KG1 (cell line): ENCODE measurements around the gene COLQ.
"Not testable (repeated sequence)": the region's sequence is repeated elsewhere in the genome, so short reads cannot be mapped to it uniquely, and the experiment has no call there.

Source experiments
- DNase-seq: peaks from one replicate; lab custom pipeline; 2025; lab: John Stamatoyannopoulos, UW

The COLQ gene

DNA sequence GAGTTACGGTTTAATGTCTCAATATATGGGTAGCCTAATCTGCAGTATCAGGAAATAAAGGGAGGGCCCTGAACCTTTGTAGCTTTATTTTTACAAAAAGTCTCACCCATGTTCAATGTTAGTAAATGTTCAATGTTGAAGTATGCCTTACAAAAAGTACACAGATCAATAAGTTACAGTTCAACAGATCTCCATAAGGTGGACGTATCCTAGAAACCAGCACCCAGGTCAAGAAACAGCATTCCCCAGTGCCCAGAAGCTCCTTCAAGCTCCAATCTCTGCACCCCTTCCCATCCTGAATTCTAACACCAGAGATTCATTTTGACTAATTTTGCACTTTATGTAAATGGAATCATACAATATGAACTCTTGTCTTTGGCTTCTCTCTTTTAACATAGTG lies 31.3 kb downstream of the COLQ start:
- no peak for DNase-seq

DNA sequence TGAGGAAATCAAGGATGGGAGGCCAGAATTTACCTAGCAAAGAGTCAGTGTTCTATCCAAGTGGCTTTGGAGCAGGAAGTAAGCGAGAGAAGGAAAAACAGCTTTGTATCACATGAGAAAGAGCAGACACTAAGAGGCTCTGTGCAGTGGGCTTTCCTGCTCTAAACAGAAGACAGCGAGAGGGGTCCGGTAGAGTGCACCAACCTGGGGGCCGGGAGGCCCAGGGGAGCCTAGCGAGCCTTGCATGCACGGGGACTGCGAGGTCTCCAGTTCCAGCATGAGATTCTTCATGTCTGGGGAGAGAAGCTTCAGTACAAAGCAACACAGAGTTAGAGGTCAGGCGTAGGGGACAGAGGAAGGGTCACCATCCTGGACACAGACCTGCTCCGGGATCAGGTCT lies 33.5 kb downstream of the COLQ start:
- DNase-seq = no peak

DNA sequence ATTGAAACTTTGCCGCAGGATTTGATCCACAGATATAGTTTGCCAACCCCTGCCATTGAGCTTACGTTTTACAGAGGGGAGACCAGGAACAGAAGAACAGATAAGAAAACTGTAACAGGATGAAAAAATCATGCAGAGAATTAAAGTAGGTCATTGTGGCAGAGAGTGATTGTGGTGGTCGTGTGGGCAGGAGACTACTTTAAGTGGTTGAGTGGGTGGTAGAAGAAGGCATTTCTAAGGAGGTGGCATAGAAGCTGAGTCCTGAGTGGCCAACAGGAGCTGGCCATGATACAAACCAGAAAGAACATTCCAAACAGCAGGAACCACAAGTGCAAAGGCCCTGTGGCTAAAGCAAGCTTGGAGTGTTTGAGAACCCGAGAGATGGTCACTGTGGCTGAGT lies 34.5 kb downstream of the COLQ start:
- no peak for DNase-seq

DNA sequence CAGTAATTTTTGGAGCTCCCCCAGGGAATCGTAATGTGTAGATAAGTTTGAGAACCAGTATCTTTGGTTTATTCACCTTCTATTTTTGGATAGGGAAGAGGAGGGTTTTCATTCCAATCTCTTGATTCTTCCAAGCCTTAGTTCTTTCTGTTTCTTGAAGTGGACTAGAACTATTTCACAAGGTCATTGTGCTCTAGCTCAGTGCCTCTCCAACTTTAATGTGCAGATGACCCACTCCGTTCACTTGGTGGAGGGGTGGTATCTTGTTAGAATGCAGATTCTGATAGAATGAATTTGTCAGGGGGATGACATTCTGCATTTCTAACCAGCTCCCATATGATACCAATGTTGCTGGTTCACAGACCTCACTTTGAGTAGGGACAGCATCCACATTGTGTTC lies 35.5 kb downstream of the COLQ start:
- no peak for DNase-seq

DNA sequence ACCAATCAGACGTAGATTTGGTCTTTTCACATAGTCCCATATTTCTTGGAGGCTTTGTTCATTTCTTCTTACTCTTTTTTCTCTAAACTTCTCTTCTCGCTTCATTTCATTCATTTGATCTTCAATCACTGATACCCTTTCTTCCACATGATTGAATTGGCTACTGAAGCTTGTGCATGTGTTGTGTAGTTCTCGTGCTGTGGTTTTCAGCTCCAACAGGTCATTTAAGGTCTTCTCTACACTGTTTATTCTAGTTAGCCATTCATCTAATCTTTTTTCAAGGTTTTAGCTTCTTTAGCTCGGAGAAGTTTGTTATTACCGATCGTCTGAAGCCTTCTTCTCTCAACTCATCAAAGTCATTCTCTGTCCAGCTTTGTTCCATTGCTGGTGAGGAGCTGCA lies 37.0 kb downstream of the COLQ start:
- not testable (repeated sequence) for DNase-seq

DNA sequence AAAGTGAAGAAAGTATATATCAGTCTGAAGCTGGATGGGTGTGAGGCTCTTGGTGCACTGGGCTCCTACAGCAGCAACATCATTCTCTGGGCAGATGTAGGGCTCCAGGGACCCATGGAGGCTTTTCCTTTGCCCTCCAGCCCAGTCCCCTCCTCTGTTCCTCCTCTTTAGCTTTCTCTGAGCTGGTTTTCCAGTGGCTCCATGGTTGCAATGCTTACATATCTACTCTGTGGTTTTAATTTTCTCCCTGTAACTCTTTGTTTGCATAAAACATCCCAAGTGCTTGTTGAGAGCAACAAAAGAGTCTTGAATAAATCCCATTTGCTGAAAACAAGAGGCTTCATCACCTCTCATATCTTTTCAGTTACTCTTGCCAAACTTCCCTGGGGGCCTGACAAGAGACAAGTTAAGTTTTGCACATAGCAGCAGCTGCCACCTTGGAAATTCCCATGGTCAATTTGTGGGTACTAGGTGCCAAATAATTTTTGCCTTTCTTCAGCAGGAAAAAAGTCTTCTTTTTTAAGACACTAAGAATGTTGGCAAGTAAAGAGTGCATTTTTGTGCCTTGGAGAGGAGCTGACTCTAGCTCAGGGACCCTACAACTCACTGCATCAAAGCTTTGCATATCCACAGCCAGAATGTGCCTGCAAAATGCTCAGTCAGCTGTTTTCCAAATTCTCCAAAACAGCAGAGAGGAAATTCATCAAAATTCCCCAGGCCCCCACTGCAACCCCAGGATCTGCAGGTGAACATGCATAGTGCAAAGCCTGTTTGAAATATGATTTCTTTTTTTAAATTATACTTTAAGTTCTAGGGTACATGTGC lies 41.9 kb downstream of the COLQ start:
- DNase-seq = no peak

DNA sequence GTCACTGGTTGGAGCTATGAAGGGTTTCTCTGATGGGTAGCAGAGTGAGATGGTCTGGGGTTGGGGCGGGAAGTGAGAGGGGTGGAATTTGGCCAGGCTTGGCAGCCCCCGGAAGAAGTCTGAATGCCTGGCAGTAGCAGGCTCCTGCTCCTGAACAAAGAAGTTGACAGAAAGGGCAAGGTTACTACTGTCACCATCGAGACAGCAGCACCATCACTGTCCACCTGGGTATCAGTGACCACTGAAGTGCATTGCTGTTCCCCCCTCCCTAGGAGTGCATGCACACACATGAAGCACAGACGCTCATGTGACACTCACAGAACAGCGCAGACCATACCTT lies 42.9 kb downstream of the COLQ start:
- DNase-seq = no peak

DNA sequence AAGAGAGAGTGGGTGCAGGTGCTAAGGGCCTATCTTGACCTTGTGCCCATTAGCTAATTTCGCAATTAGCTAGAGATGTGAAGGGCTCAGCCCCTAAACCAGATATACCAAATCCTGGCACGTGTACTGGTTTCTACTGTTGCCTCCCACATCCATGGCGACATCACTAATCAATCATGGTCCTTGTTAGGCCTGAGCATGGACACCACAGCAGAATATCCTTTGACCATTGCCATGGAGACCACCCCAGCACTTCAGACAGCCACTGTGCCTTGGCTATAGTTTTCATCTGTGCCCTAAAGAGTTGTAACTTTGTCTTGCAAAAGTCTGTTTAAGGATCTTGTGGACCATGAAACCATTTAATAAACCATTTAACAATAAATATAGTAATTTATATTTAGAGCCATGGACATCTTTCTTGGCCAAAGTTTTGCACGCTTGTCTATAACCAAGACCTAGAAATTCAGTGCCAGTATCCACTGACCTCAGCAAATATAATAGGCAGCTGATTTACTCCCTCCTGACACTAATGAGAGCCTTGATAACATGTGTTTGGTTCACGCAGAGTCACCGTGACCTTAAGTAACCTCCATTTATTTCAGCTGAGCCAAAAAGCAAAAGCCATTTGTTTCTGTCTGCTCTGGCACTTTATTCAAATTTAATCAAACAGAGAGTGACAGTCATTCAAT lies 43.4 kb downstream of the COLQ start:
- DNase-seq = no peak

DNA sequence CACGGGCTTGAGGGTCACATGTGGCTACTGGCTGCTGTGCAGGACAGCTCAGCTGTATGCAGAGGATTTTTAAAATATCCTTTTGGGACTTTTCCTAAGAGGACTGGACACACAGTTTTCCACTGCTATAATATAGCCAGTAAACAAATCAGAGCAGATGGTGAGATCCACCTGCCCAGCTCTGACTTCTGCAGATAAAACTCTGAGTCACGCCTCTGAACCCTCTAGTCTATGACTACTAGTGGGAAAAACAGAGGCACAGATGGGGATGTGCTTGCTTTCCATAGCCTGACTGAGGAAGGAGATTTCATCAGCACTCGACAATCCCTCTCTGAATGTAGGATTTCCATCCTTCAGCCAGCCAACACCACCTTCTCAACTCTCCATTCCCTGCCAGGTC lies 45.1 kb downstream of the COLQ start:
- DNase-seq = no peak

DNA sequence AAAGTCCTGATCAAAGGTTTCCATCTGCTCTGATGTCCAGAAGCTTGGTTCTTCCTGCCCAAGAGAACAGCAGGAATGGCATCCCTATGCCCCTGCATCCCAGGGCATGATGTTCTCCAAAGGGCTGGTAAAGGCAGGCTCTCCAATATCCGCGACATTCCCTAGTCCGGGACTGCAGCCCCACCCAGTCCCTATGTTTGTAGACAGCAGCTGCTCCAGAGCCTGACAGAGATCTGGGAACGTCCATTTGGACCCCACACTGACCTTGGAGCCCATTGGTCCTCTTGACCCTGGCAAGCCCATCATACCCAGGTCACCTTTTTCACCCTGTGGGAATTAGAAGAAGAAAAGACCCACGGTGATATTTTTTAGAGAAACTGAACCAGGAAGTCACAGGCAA lies 46.3 kb downstream of the COLQ start:
- no peak for DNase-seq

DNA sequence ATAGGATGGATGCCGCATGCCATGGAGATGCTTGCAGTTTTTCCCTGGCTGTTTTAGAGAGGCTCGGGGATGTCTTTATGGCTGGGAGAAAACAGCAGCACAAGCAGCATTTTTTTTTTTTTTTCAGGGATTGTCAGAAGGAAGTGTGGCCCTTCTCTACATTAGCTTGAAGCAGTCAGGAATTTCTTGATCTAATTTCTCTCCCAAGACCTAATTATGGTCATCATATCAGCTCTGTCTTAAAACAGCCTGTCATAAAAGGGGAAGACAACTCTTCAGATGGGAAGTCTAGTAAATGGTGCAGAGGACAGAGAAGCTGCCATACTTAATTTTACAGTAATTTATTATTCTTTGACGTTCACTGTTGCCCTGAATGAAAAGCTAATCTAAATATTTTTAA lies 49.6 kb downstream of the COLQ start:
- DNase-seq = no peak

DNA sequence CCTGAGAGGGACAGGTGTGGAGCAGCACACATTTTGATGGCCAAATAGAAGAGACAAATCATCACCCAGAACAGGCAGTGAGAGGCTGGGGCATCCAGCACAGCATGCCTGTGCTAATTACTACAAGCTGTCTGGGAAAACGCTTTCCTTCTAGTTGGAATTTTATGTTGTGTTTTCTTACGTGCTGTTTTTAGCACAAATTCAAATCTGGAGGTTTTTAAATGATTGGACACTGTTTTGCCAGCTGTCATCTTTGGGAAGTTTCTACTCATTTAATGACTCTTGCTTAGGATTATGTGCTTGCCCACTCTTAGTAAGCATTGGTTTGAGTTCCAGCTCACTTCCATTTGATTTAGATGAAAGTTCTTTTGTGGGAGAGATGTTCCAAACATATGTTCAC lies 50.7 kb downstream of the COLQ start:
- DNase-seq = no peak

DNA sequence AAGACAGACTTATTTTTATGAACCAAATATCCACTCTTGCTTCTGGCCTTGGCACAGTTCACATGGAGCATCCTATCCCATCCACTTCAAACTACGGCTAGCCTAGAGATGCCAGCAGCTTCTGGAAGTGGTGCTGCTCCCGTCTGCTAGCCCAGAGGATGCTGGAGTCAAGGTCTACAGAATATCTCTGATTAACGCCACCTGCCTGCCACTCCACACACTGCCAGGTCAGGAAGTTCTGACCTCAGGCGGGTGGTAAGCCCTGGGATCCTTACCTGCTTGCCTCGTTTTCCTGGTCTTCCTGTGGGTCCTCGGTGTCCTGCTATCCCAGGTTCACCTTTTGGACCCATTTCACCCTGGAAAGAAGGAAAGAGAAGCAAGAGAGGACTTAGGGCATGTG lies 51.2 kb downstream of the COLQ start:
- no peak for DNase-seq

DNA sequence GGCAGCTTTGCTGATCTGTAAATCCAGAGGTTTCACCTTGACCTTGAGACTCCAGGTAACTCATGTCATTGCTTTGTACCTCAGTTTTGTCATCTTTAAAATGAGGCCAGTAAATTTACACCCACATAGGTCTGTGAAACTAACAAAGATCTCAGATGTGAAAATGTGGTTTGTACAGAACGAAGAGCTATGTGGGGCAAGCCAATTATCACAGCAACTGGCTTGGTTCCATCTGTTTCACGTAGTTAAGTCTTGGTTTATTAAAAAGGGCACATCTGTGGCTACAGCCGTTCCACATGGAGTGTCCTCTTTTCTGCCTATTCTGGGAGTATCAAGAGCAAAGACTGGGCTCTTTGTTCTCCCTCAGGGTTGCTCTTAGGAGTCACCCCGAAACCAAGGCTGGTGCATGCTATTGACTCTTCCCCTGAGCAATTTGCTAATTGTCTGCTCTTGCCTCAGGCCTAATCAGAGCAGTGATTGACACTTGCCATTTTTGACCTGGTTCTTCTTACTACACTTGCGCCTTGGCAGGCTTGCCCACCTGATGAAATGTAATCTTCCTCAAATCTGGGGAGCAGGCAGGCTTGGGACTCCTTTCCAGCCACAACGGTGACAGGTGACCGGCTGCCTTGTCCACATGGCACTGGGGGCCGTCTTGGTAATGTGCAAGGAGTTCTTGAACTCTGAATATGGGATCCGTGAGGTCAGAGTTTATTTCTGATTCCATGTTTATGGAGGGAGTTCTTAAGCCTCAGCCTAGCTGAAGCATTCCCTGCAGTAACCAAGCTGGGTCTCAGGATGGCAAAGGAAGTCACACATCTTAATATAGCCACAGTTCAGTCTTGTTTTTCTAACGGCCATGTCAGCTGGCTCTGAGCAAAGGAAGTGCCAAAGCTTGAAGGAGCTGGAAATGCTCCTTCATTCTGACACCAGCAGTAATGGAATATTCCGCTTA lies 54.0 kb downstream of the COLQ start:
- DNase-seq = no peak

DNA sequence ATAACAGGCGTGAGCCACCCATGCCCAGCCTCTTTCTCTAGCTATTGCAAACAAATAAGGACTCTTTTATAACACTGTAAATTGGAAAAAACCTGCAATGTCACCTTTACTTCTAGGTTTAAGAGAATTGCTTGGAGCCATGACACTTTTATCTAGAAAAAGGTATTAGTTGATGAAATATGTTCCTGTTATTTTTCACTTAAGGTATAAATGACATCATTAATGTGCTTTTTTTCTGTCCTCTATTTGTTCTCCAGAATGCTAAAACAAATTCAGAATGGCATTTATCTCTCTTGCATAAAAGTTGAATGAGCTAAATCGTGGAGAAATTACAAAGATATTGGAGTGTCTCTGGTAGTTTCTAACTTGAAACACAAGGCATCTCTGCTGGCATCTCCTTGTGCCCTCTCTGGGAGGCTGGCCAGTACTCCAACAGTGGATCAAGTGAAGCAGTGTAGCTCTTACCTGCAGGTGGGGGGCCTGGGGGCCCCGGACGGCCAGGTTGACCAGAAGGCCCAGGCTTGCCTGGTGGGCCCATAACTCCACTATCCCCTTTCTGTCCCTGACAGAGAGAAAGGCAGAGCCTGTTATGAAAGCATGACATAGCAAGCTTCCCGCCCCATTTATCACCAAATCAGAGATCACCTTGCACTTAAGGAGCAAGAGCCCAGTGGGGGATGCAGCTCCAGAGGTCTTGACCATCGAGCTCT lies 55.5 kb downstream of the COLQ start:
- no peak for DNase-seq

DNA sequence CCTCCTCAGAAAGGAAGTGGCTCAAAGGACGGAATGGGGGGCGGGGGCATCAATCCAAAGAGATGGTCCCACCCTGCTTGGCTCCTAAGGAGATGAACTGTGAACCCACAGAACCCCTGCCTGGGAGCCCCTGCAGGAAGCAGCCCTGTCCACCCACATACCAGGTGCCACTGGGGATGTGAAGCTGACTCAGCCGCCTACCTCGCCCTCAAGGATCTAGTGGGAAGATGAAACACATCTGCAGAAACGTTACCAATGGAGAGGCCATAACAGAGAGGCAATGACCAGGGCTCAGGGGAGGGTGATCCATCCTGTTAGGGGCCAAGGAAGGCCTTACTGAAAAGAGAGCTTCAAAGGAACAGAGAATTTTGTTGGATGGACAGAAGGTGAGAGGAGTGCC lies 59.1 kb downstream of the COLQ start:
- DNase-seq = no peak

DNA sequence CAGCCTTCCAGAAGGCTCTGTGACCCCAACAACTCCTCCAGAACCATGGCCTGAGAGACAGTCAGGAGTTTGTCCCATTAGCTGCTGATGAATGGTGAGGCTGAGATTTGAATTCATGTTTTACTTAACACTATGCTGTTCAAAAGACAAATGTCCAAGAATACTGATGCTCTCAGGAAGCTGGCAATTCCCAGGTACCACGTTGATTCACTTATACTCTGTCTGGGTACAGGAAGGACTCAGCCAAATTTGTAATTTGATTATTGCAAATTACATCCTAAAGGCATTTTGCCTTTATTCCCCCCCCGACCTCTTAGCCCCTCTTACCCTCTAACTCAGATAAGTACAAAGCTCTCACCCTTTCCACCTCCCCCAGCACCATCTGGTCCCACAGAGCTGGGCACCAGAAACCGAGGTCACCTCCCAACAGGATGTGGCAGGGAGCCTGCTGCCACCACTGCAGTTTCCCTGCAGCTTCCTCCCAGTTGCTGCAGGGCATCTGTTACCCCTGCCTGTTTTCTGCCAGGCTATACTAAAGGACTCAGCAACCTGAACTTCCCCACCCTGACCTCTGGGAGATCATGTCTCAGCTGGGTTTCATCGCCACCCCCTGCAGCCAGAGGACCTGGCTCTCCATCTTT lies 60.5 kb downstream of the COLQ start:
- no peak for DNase-seq

DNA sequence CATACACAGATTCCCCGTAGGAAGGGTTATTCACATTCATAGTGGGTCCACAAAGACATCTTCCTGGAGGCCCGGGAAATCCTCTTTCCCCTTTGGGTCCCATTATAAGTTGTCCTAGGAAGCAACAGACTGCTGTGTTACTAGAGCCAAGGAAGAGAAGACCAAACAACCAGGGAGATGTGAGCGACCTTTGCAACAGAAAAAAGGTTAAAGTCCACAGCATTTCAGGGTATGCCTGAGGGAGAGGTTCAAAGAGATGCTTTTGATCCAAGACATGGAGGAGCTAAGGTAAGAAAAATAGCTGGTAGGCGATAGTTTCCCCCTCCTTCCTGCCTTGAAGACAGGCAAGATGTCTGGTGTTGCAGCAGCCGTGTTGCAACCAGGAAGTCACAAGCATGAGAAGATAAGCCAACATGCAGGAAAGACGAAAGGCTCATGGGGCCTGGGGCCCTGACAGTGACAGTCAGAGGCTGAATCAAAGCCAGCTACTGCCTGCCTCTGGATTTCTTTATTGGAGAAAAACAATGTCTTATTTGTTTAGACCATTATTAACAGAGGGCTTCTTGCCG lies 63.2 kb downstream of the COLQ start:
- no peak for DNase-seq

DNA sequence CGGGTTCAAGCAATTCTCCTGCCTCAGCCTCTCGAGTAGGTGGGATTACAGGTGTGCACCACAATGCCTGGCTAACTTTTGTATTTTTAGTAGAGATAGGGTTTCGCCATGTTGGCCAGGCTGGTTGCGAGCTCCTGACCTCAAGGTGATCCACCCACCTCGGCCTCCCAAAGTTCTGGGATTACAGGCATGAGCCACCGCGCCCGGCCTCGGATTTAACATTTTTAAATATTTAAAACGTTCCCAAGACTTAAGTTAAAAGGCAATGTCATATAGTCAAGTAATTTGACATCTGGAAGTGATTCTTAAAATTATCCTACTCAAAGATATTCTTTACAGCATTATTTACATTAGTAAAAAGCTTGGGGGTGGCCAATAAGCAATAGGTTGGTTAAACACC lies 64.6 kb downstream of the COLQ start:
- not testable (repeated sequence) for DNase-seq

DNA sequence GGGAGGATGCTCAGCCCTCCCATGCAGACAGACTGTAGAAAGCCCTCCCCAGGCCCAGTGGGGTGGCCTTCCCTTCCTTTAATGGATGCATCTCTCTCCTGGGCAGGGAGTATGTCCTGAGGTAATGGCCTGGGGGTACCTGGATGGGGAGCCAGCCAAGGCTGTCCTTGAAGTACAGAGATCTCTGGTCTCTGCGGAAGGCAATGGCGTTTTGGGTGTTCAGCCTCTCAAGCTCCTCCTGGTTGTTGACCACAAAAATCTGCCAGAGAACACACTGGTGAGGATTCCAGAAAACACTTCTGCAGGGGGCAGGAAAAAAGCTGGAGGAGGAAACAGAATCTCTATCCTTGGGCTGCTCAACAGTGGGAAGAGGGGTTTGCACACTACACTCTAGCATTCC lies 65.2 kb downstream of the COLQ start:
- DNase-seq = no peak

DNA sequence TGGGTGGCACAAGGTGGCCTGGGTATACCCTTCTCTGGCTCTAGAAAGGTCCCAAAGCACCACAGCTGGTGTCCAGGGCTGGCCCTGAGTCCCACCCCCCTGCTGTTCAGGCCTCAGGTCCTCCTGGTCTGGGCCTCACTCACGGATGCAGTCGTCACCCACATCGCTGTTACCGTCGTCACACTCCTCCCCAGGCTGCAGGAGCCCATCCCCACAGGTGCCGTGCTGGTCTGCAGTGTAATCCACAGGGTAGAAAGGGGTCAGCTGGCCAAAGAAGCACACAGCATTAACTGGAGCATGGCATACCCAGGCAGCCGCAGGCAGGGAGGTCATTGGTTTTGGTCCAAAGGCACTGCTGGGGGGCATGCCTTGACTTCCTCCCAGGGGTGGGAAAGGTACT lies 65.8 kb downstream of the COLQ start:
- DNase-seq = no peak
